Stimulated activated CD4-positive, alpha-beta T cell treated with anti-CD3 and anti-CD28 coated beads, TNF-alpha, amount 100 ng/mL, for 24 hours (primary cell): Measurements from ENCODE around the gene ZNF329.

Source experiments
- DNase-seq, 3 experiments: peaks; one replicate each; pipeline ENCODE4 v3.0.0-alpha.2; 2020; ENCODE audit warnings: low read depth in 3 of 3

The ZNF329 gene

GRCh38 chr19:58118979-58119733 is 31.4 kb downstream of the ZNF329 start:
- DNase-seq: no peak

- DNase-seq: no peak
Measured at GRCh38 chr19:58117841-58118575, 32.6 kb downstream of the ZNF329 start.

GRCh38 chr19:58108546-58108817 is 42.1 kb downstream of the ZNF329 start:
- DNase-seq: no peak

- DNase-seq: no peak
Measured at GRCh38 chr19:58107778-58108545, 42.6 kb downstream of the ZNF329 start.

- DNase-seq: no peak
Measured at GRCh38 chr19:58098682-58098998, 51.9 kb downstream of the ZNF329 start.

- DNase-seq: peak; percentile 91 to 92 (median 91)
Measured at GRCh38 chr19:58097781-58098681, 52.6 kb downstream of the ZNF329 start, which contains the start of gene ZSCAN18. Gene ZSCAN18, minus strand, starts transcription at chr19:58098231. Its CDS starts 7,964 bp downstream, at chr19:58090267.

GRCh38 chr19:58097349-58097748 is 53.2 kb downstream of the ZNF329 start:
- DNase-seq: no peak

GRCh38 chr19:58096884-58097283 is 53.7 kb downstream of the ZNF329 start:
- no peak for DNase-seq

- no peak for DNase-seq
Measured at GRCh38 chr19:58095328-58095727, 55.3 kb downstream of the ZNF329 start.

- no peak for DNase-seq
Measured at GRCh38 chr19:58093071-58093470, 57.5 kb downstream of the ZNF329 start.

- DNase-seq: no peak
Measured at GRCh38 chr19:58091251-58091995, 59.2 kb downstream of the ZNF329 start.

- DNase-seq: no peak
Measured at GRCh38 chr19:58089846-58090245, 60.7 kb downstream of the ZNF329 start.

GRCh38 chr19:58088521-58089052 is 62.0 kb downstream of the ZNF329 start:
- DNase-seq: no peak

- no peak for DNase-seq
Measured at GRCh38 chr19:58086825-58087710, 63.5 kb downstream of the ZNF329 start.

GRCh38 chr19:58085348-58085875 is 65.2 kb downstream of the ZNF329 start:
- DNase-seq: no peak

GRCh38 chr19:58084596-58085347 is 65.8 kb downstream of the ZNF329 start:
- DNase-seq: no peak

GRCh38 chr19:58083021-58083420 is 67.6 kb downstream of the ZNF329 start:
- no peak for DNase-seq

- no peak for DNase-seq
Measured at GRCh38 chr19:58079792-58080191, 70.8 kb downstream of the ZNF329 start.
